DOHH2 (cell line): ENCODE measurements around the gene TMED4.

Experiments
- CTCF ChIP-seq: fragments of 200-600 bp; sonication (generic); IDR thresholded peaks from one replicate; pipeline ENCODE4 v1.5.1; 2014; ENCODE audit warnings: antibody characterized with exemption, mild to moderate bottlenecking, low read depth, low read length; ENCODE audit not compliant: poor library complexity, severe bottlenecking
- EZH2phosphoT487 ChIP-seq: fragments of 200-600 bp; sonication (generic); IDR thresholded peaks from 2 replicates; pipeline ENCODE4 v1.6.1; 2017; ENCODE audit warnings: borderline replicate concordance, mild to moderate bottlenecking, antibody characterized with exemption, low read length, moderate library complexity, mixed read lengths

GRCh38 chr7:44630792-44631457 is 48.9 kb upstream of the TMED4 start:
- TF ChIP-seq EZH2phosphoT487 (no peak), CTCF (no peak)
